Fibroblast of skin of left quadriceps (primary cell): ENCODE results near the gene BDP1.
"Not testable (repeated sequence)": the region's sequence is repeated elsewhere in the genome, so short reads cannot be mapped to it uniquely, and the experiment has no call there.

Experiments
- DNase-seq, 2 experiments: peaks; one replicate each; pipeline ENCODE4 v3.0.0-alpha.2; 2013; ENCODE audit warnings: low read depth in 2 of 2

The BDP1 gene, protein sequence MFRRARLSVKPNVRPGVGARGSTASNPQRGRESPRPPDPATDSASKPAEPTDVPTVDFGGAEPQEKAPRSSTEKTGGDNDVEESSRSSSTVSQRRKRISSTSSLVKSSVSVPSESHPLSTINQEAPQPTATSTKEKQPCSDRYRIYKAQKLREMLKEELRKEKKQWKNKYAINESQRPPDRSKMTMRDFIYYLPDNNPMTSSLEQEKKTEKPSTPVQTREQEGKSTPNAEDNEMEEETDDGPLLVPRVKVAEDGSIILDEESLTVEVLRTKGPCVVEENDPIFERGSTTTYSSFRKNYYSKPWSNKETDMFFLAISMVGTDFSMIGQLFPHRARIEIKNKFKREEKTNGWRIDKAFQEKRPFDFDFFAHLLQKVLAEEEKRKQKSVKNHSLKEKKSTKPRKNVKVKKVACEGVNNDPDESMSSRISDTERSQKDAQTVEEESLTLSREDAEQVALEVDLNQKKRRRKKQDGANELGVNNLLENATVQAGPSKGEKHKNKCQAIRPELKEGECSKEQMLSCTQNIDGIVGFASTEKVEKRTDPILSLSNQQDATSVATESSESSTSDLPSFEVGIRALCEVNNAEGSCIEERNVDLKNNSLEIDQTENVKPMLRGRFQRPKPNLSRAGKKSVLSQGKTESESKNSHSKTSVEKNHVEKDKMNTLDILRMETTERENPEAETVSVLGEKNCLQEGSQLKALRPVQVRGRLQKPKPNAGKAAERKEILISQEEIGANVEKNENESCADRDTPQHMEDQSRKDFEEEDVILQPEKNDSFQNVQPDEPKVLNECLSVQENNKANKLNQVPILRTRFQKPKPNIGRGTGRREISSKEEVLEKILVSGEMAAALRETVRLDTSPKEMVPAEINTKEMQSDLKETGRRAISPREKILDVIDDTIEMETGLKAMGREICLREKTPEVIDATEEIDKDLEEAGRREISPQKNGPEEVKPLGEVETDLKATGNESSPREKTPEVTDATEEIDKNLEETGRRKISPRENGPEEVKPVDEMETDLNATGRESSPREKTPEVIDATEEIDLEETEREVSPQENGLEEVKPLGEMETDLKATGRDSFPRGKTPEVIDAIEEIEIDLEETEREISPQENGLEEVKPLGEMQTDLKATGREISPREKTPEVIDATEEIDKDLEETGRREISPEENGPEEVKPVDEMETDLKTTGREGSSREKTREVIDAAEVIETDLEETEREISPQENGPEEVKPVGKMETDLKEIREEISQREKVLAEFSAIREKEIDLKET (N-terminal part only)

DNA sequence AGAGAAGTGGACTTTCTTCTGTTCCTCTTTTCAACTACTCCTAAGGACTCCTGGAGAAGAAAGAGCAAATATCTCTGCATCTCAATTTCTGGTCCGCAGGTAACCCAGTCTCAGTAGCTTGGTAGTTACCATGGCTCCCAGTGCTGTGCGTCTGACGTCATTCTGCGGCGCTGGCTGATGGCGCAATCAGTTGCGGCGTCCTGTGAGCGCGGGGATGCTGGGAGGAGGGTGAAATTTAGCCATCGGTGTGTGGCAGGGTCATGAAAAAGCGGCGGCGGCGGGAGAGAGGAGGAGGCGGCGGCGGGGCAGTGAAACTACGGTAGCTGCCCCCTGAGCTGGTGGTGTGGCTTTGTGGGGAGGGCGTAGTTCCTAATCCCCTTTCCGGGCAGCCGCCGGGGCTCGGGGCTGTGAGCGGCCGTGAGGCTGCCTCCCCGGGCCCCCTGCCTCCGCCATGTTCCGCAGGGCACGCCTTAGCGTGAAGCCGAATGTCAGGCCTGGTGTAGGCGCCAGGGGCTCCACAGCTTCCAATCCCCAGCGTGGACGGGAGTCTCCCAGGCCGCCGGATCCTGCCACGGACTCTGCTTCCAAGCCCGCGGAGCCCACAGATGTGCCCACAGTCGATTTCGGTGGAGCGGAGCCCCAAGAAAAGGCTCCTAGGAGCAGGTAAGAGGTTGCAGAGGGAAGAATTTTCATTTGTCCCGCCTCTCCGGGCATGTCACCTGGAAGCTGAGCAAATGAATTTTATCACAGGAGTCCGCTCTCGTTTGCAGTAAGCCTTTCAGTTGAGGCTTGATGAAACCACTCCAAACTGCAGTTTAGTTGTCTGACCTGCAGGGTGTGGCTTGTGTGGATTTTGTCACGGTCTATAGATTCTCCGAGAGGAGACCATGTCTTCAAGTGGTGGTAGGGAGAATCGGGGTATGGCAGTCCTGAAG, at the start of gene BDP1:
TSS of gene BDP1 (plus strand) at position 225 of the 935 bp plus-strand sequence. CDS start at position 452, 227 bp downstream.
- DNase-seq, result peak; percentile 84 to 86

DNA sequence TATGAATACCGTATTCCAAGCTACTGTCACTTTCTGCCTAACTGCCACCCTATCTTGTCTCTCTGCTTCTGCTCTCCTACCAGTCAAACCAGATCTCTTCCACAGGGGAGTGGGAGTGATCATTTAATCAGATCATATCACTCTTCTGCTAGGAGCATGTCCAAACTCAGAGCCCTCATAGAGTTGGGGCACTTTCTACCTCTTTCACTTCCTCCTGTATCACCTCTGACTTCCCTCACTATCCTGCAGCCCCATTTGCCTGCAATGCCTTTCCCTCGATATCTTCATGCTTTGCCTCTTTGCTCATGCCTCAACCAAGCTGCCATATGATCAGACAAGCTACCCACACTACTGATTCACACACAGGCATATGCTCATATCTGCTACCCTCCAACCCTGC, 45.4 kb upstream of the BDP1 start:
- not testable (repeated sequence) for DNase-seq

DNA sequence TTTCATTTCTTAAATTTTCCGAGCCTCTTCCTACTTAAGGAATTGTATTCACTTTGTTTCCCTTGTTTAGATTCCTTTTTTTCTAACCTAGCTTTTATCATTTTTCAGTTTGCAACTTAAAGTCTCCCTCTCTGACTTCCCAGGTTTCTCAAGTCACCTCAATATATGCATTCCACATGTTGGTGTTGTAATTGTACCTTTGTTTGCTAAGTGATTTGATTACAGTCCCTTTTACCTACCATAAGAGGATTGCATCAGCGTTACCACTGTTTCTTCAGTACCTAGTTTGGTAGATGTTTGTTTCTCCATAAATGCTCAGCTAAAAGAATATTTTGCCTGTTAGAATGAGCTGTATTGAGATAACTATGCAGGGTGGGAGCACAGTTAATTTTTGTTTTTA, 39.8 kb upstream of the BDP1 start:
- DNase-seq, result not testable (repeated sequence)

DNA sequence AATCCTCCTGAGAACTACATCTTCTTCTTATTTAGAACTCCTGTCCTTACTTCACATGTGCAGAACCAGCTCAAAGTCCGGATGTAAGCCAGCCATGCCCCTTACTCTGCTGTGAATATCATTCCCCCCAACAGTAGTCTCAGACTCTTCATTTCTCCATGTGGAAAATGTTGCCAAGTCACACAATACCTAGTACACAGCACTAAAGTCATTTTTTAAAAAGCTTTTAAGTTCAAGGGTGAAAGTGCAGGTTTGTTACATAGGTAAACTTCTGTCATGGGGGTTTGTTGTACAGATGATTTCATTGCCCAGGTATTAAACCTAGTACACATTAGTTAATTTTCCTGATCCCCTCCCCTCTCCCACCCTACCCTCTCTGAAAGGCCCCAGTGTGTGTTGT, 37.4 kb upstream of the BDP1 start:
- not testable (repeated sequence) for DNase-seq

DNA sequence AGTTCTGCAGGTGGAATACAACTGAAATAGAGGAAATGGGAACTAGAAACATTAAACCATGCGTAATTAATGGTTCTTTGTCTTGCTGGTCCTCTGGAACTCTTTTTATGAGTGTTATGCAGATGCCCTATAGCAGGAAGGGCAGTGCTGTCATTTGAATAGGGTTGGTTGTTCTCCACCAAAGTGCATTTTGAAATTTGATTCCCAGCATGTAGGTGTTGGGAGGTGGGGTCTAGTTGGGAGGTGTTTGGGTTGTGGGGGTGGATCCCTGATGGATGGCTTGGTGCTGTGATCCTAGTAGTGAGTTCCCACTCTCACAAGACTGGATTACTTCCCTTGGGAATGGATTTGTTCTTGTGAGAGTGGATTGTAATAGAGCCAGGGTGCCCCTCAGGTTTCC, 34.2 kb upstream of the BDP1 start:
- DNase-seq, result not testable (repeated sequence)

DNA sequence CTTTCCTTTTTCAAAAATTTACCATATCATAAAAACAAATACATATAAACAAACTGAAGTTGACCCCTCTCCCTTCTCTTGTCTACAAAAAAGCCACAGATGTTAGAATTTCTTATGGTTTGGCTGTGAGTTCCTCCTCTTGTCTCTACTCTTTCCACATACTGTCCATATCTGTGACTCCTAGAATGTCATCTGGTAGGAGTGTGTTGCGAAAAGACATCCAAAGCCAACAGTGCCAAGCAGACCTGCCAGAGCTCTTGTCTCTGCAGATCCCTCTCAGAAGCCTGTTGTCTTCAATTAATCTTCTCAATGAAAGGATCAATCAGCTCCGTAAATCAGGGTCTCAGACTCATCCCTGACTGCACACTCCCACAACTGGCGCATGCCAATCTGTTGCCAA, 31.6 kb upstream of the BDP1 start:
- not testable (repeated sequence) for DNase-seq

DNA sequence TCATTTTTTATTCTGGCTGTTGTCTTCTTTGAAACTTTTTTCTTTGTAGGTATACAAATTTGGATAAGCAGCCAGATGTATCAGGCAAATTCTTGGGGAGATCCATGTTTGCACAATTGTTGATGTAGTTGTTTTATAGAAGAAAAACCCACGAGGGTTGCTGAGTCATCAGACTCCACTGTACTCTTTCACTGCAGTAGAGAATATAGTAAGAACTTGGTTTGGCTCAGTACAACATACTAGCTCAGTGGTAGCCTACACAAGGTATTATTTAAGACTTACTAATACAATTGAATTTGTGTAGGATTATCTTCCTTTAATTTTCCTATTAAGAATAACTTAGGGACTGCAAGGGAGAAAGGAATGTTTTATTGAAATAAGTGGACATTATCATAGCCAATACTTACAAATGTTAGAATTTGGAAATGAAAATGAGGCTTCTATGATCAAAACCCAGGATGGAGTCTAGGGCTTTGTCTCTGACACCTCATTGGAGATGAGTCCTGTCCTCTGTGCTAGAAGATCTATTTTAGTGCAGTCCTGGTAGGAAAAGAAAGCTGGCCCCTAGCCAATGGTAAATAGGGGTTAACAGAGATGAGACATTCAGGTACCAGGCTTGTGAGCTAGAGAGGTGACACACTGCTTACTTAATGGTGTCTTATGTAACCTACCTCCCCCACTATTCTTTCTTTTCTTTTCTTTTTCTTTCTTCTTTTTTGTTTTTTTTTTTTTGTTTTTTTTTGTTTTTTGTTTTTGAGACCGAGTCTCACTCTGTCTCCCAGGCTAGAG, 28.6 kb upstream of the BDP1 start:
- DNase-seq, result not testable (repeated sequence)

DNA sequence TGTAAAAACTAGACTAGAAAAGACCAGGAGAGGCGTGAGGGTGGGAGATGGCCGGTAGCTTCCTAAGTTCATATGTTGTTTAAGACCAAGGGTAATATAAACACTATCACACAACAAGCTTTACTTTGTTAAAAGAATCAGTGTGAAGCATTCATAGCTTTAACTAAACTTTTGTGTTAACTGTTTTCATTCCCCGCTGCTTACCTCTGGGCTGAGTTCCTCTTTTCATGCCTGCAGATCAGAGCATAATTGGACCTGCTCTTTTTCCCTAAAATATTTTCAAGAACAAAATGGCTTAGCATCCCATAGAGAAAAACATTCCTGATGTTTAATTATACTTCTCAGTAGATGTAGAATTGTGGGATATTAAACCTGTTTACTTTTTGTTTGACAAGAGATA, 23.0 kb upstream of the BDP1 start:
- DNase-seq, result not testable (repeated sequence)

DNA sequence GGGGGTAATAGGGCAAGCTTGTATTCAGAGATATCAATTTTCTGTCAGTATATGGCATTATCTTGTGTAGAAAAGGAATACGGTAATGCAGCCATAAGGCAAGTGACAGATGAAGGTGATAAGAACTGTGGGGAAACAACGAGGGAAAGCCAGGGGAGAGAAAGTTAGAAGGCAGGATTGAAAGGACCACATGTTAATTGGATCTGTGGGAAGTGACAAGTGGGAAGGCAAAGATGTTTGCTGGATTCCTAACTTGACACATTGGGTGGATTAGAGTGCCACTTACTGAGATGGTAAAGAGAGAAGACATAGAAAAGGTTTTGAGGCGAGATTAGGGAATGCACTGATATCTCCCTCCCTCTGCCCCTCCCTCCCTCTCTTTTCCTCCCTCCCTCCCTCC, 20.6 kb upstream of the BDP1 start:
- DNase-seq, result not testable (repeated sequence)

DNA sequence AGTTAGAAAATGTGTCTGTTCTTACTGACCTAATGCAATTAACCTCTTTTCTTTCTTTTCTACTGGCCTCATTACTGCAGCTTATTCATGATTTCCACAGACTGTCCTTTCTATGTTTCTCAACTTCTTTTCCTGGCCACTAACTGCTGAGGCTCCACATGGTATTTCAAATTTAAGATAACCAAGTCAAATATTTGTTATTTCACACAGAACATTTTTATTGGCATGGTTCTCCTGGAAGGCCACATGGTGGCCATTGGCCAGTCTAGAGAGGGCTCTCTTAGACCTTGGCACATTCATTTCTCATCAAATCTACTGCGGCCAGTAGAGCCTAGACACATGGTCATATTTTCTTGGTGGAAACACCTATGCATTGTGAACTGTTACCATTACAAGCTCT, 13.9 kb upstream of the BDP1 start:
- DNase-seq, result not testable (repeated sequence)

DNA sequence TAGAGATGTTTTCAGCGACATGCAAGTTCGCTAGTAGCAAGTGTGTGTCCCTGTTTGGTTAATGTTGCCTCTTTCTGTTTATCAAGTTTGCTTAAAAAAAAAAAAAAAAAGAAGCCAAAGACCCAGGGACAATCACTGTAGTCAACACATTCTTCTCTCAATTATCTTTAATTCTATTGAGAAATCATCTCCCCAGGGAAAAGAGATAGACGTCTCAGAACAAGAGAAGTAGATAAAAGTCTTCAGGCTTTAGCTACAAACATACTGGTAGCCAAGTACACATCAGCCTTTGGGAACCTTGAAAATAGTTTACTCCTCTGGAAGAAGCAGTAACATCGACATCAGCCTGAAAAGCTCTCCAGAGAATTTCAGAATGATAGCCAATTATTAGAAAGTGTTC, 11.6 kb upstream of the BDP1 start:
- not testable (repeated sequence) for DNase-seq

DNA sequence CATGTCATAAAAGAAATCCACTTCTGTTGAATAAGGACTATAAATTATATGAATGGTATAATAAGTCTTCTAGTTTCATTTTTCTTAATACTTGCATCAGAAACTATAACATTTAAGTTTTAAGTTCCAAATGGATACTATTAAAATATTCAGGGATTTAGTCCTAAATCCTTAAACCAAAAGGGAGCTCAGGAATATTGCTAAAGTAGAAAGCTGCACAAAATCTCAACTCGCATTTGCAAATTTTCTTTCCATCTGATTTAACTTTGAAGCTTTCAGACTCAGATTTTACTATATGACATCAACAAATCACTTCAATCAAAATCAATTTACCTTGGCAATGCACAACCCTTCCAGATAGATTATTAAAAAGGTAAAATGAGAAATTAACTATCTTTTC, 10.4 kb upstream of the BDP1 start:
- not testable (repeated sequence) for DNase-seq

DNA sequence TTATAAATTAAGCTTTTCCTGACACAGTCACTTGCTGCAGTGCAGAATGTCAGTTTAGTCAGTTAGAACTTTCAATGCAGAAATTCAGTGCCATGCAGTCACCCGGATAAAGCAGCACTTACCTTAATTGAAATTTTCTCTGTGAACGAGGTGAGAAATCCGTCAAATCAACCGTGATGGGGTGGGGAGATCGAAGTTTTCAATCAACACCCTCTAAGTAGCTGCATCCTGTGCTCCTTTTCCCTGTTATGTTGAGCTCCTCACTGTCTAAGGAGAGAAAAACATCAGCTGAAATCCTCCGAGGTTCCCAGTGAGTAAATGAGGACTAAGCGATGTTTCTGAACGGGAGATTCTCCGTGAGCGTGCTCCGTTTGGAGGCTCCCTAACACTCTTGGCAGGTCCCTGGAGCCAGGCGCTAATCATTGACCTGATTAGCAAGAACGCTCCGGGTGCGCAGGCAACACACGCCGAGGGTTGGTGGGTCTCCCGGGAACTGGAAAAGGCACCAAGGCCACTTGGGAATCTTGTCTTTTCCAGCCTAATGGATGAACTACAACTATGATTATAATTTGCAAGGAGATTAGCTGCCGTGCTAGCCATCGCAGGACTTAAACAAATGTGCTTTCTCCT, 9.8 kb upstream of the BDP1 start:
- DNase-seq, result not testable (repeated sequence)

DNA sequence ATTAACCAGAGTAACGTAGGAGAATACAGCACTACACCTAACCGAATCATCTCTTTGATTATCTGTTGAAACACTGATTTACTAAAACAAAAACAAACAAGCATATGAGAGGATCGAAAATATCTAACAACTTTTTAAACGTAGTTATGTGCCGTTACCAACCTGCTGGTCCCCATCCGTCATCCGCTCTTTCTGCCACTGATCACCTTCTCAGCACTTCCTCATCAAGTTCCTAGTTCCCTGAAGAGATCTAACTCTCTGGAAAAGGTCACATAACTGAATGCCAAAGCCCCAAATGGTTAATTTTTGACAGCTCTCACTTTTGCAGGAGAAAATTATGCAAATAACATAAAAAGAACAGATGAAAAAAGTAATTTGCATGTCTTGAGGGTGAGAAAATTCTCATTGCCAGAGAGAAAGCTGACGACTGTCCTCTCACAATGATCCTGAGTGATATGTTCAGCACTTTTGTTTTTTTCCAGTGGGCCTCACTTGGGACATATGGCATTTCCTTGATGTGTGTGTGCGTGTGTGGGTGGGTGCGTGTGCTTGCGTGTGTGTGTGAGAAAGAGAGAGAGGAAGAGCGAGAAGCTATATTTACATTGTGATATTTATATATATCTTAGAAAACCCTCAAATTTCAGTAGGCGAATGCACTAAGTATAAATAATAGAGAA, 8.8 kb upstream of the BDP1 start:
- DNase-seq, result not testable (repeated sequence)

DNA sequence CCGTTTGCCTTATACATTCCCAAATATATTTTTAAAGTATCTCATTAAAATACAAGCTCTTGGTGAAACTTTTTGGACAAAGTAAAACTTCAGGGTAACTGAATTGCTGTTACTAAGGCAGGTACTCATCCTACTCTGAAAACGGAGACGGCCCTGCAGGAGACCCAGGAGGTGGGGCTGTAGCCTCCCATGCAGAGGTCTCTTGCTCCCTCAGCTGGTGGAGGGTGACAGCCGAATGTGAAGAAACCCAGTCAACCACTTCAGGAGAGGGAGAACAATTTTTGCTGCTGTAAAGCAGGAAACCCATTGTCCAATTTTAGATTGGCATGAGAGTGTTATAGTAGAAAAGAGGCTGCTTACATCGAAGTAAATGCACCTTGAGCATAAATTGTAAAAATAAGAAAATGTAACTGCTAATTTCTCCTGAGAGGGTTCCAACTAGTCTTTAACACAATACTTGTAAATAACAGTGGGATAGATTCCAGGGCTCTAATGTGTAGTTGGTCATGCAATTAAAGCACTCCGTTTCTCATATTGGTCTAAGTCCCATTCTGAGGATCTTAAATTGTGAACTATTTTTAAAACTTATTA, 8.1 kb upstream of the BDP1 start:
- DNase-seq, result not testable (repeated sequence)

DNA sequence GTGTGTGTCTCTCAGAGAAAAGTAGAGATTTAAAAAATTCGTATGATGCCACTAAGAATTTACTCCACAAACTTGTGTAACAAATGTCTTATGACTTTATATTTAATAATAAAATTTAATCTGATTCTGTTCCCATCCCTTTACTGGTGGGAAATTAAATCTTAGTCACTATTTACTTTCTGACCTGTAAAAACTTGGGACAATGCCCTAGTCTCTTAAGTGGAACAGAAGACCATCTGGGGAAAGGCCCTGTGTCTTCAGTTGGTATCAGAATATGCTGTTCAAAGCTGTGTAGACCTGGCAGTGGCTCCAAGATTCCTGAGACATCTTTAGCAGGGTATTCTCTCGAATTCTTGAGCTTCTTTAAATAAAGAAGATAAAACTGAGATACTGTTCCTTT, 2.6 kb upstream of the BDP1 start:
- DNase-seq, result no peak

DNA sequence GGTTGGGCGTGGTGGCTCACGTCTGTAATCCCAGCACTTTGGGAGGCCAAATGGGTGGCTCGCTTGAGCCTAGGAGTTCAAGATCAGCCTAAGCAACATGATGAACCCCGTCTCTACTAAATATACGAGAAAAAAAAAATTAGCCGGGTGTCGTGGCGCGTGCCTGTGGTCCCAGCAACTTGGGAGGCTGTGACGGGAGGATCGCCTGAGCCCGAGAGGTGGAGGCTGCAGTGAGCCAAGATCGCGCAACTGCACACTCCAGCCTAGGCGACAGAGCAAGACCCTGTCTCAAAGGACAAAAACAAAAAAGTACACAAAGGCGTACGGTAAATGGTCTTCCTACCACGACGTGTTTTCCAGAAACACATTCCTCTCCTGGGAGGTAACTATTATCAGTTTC, 538 bp upstream of the BDP1 start:
- DNase-seq, result no peak

DNA sequence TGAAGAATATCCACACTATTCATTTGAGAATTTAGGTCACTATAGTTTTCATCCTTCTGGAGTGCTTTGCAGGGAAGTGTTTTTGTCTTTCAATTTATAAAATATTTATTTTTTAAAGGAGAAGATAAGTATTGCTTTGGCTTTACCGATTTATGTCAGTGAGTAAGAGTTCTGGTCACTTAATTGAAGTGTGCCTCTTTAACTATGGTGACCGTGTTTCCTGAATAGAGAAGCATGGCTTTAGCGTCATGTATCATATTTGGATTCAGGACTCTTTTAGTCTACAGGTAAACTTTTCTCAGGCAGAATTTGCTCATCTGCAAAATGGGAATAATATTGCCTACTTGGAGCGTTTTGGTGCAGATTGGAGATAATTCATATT, 902 bp downstream of the BDP1 start:
- DNase-seq, result no peak

DNA sequence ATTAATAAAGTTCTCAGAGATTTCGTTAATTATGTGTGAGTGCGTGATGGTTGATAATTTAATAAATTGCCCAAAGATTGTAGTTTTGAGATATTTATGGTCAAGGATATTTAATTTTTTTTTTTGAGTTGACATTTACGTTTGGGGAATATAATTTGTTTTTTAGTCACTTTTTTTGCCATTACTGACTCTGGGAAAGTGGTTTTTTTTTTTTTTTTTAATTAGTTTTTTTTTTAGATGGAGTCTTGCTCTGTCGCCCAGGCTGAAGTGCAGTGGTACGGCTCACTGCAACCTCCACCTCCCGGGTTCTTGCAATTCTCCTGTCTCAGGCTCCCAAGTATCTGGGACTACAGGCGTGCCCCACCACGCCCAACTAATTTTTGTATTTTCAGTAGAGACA, 1.7 kb downstream of the BDP1 start:
- DNase-seq, result no peak
